H1 (cell line): Measurements from ENCODE around the gene KLHL33. TPM values are rescaled to one million over a fixed set of nuclear protein-coding genes. Genes with fewer than 3 reads are reported as not detected.

ENCODE experiments used
- CTCF ChIA-PET: fragments of 300-600 bp; sonication (Branson Sonifier 250); formaldehyde crosslinking; loops from one replicate; lab custom pipeline; 2021; ENCODE audit not compliant: partially characterized antibody; lab: Charles Lee
- POLR2A ChIA-PET: fragments of 300-600 bp; sonication (Branson Sonifier 250); formaldehyde crosslinking; loops from one replicate; lab custom pipeline; 2021; ENCODE audit warnings: inconsistent platforms; ENCODE audit not compliant: partially characterized antibody; lab: Charles Lee
- DNase-seq, 2 experiments: peaks; one replicate each; pipeline versions ENCODE4 v3.0.0 to v3.0.0-alpha.2; 2010 to 2022; ENCODE audit warnings: low spot score in 2 of 2, low read depth in 1 of 2, mixed read lengths in 1 of 2
- FAIRE-seq: peaks from 2 replicates; lab custom pipeline; 2011; peaks lifted over from hg19 to GRCh38; lab: Jason Lieb, UNC
- H2AFZ ChIP-seq: 2 replicates; pipeline ENCODE4 v1.8.1; 2012; ENCODE audit warnings: low read length, inconsistent platforms
- H2AK5ac ChIP-seq: 2 replicates; pipeline ENCODE4 v1.6.1; 2013; ENCODE audit warnings: low read depth, low read length
- H2BK120ac ChIP-seq: replicated peaks from 2 replicates; pipeline ENCODE3; 2013; ENCODE audit warnings: low read depth, low read length, inconsistent platforms
- H2BK12ac ChIP-seq: 2 replicates; pipeline ENCODE4 v1.6.1; 2013; ENCODE audit warnings: low read depth, low read length
- H2BK15ac ChIP-seq: 2 replicates; pipeline ENCODE4 v1.6.1; 2013; ENCODE audit warnings: low read length
- H2BK20ac ChIP-seq: 2 replicates; pipeline ENCODE4 v1.6.1; 2013; ENCODE audit warnings: low read length
- H2BK5ac ChIP-seq: 2 replicates; pipeline ENCODE4 v1.6.1; 2013; ENCODE audit warnings: low read depth, low read length
- H3K14ac ChIP-seq: 2 replicates; pipeline ENCODE4 v1.6.1; 2013; ENCODE audit warnings: inconsistent platforms; ENCODE audit not compliant: insufficient read length
- H3K18ac ChIP-seq: 2 replicates; pipeline ENCODE4 v1.6.1; 2013; ENCODE audit warnings: low read length; ENCODE audit errors: extremely low read depth
- H3K23ac ChIP-seq: 2 replicates; pipeline ENCODE4 v1.6.1; 2013; ENCODE audit warnings: inconsistent platforms; ENCODE audit not compliant: insufficient read length
- H3K23me2 ChIP-seq: 2 replicates; pipeline ENCODE4 v1.6.1; 2013; ENCODE audit warnings: low read depth, low read length
- H3K27ac ChIP-seq: 2 replicates; pipeline ENCODE4 v1.6.1; 2011; ENCODE audit warnings: low read depth, low read length, inconsistent platforms
- H3K27me3 ChIP-seq, 4 experiments: replicated peaks in 1 of 4; 1 replicate in 1 of 4; 2 replicates in 3 of 4; pipeline versions ENCODE4 v1.6.1 to v1.8.1; 2011 to 2013; ENCODE audit warnings: low read length in 3 of 4, mild to moderate bottlenecking in 3 of 4, inconsistent platforms in 2 of 4, mixed read lengths in 2 of 4, moderate library complexity in 1 of 4; ENCODE audit not compliant: control insufficient read depth in 3 of 4, insufficient read depth in 3 of 4; ENCODE audit errors: extremely low read depth in 1 of 4
- H3K36me3 ChIP-seq, 4 experiments: 2 replicates each; pipeline versions ENCODE4 v1.6.1 to v1.8.1; 2011 to 2013; ENCODE audit warnings: mild to moderate bottlenecking in 4 of 4, low read length in 3 of 4, moderate library complexity in 2 of 4, control low read depth in 1 of 4, inconsistent platforms in 1 of 4; ENCODE audit not compliant: insufficient read depth in 4 of 4, control insufficient read depth in 2 of 4
- H3K4ac ChIP-seq: replicated peaks from 2 replicates; pipeline ENCODE3; 2013; ENCODE audit warnings: low read length, low read depth, mixed read lengths, inconsistent platforms; ENCODE audit not compliant: insufficient read length
- H3K4me1 ChIP-seq, 4 experiments: replicated peaks in 1 of 4; 1 replicate in 1 of 4; 2 replicates in 3 of 4; pipeline versions ENCODE4 v1.6.1 to v1.8.1; 2011 to 2013; ENCODE audit warnings: low read length in 3 of 4, inconsistent platforms in 2 of 4, mixed read lengths in 1 of 4; ENCODE audit not compliant: insufficient read depth in 4 of 4, control insufficient read depth in 3 of 4
- H3K4me2 ChIP-seq, 2 experiments: 2 replicates each; pipeline versions ENCODE4 v1.6.1 to v1.8.1; 2011 to 2013; ENCODE audit warnings: low read depth in 2 of 2, low read length in 2 of 2, control low read depth in 1 of 2, inconsistent platforms in 1 of 2, mild to moderate bottlenecking in 1 of 2; ENCODE audit not compliant: insufficient read depth in 1 of 2
- H3K4me3 ChIP-seq, 4 experiments: fragments of 200-600, 300-600 bp in 1 of 4; sonication (generic), shearing (Covaris generic), sonication (Bioruptor Twin) in 1 of 4; 2 replicates each; pipeline versions ENCODE4 v1.5.1 to v1.8.1; 2011 to 2016; ENCODE audit warnings: low read length in 4 of 4, low read depth in 3 of 4, control low read depth in 2 of 4, inconsistent platforms in 2 of 4, mild to moderate bottlenecking in 2 of 4, mixed read lengths in 1 of 4, moderate library complexity in 1 of 4; ENCODE audit not compliant: insufficient read depth in 2 of 4; ENCODE audit errors: extremely low read depth in 1 of 4
- H3K56ac ChIP-seq: replicated peaks from 2 replicates; pipeline ENCODE3; 2013; ENCODE audit warnings: low read depth, mild to moderate bottlenecking, mixed read lengths, low read length, inconsistent platforms; ENCODE audit not compliant: insufficient read length
- H3K79me1 ChIP-seq: 2 replicates; pipeline ENCODE4 v1.6.1; 2013; ENCODE audit warnings: low read depth, low read length, control low read depth
- H3K79me2 ChIP-seq, 2 experiments: 2 replicates each; pipeline versions ENCODE4 v1.6.1 to v1.8.1; 2012 to 2013; ENCODE audit warnings: low read length in 2 of 2, mild to moderate bottlenecking in 2 of 2, inconsistent platforms in 1 of 2; ENCODE audit not compliant: insufficient read depth in 2 of 2, control insufficient read depth in 1 of 2
- H3K9ac ChIP-seq, 4 experiments: replicated peaks in 1 of 4; 1 replicate in 1 of 4; 2 replicates in 3 of 4; pipeline versions ENCODE4 v1.6.1 to v1.8.1; 2011 to 2013; ENCODE audit warnings: low read depth in 3 of 4, low read length in 3 of 4, control low read depth in 2 of 4, mild to moderate bottlenecking in 2 of 4, moderate library complexity in 2 of 4, inconsistent platforms in 1 of 4; ENCODE audit errors: extremely low read depth in 1 of 4
- H3K9me3 ChIP-seq, 2 experiments: 2 replicates each; pipeline versions ENCODE4 v1.6.1 to v1.8.1; 2012 to 2013; ENCODE audit warnings: mild to moderate bottlenecking in 2 of 2, moderate library complexity in 2 of 2, control low read depth in 1 of 2, inconsistent platforms in 1 of 2, low read depth in 1 of 2, low read length in 1 of 2, mixed read lengths in 1 of 2; ENCODE audit not compliant: insufficient read depth in 2 of 2
- H4K20me1 ChIP-seq, 2 experiments: replicated peaks in 1 of 2; 2 replicates each; pipeline versions ENCODE3 to v1.8.1; 2011 to 2013; ENCODE audit warnings: inconsistent platforms in 2 of 2, low read length in 2 of 2, mild to moderate bottlenecking in 1 of 2; ENCODE audit not compliant: insufficient read depth in 2 of 2, control insufficient read depth in 1 of 2
- H4K5ac ChIP-seq: 2 replicates; pipeline ENCODE4 v1.6.1; 2013; ENCODE audit warnings: low read length, low read depth, mixed read lengths, inconsistent platforms; ENCODE audit not compliant: insufficient read length
- H4K8ac ChIP-seq: 2 replicates; pipeline ENCODE4 v1.8.0; 2013; ENCODE audit warnings: mild to moderate bottlenecking, moderate library complexity, low read length, inconsistent platforms; ENCODE audit not compliant: insufficient read depth; ENCODE audit errors: extremely low read depth
- H4K91ac ChIP-seq: replicated peaks from 2 replicates; pipeline ENCODE3; 2013; ENCODE audit warnings: low read length, mixed read lengths, inconsistent platforms; ENCODE audit not compliant: insufficient read length
- CEBPB ChIP-seq: IDR thresholded peaks from 2 replicates; pipeline ENCODE4 v1.6.1; 2012; ENCODE audit warnings: low read depth, low read length
- CTCF ChIP-seq, 3 experiments: IDR thresholded peaks; 1 replicate in 2 of 3; 2 replicates in 1 of 3; pipeline versions ENCODE4 v1.5.1 to v1.6.1; 2011; ENCODE audit warnings: low read length in 3 of 3, mild to moderate bottlenecking in 3 of 3, inconsistent platforms in 2 of 3, low read depth in 1 of 3, moderate library complexity in 1 of 3; ENCODE audit not compliant: insufficient read depth in 1 of 3; ENCODE audit errors: control extremely low read depth in 1 of 3
- RAD21 ChIP-seq, 2 experiments: IDR thresholded peaks in 1 of 2; conservative IDR thresholded peaks in 1 of 2; 2 replicates each; pipeline ENCODE4 v1.6.1; 2011; ENCODE audit warnings: low read depth in 2 of 2, low read length in 2 of 2, improper control_type of control experiment in 1 of 2, inconsistent platforms in 1 of 2, mild to moderate bottlenecking in 1 of 2, moderate library complexity in 1 of 2
- TAF7 ChIP-seq: optimal IDR thresholded peaks from 2 replicates; pipeline ENCODE3; 2011; ENCODE audit warnings: low read depth, mild to moderate bottlenecking, inconsistent platforms, low read length, moderate library complexity, borderline replicate concordance
- USF2 ChIP-seq: IDR thresholded peaks from 2 replicates; pipeline ENCODE4 v1.6.1; 2011; ENCODE audit warnings: low read length, improper control_type of control experiment
- WGBS, 2 experiments: shearing (Covaris generic) in 1 of 2; methylation state at CpG; one replicate each; pipeline versions ENCODE4 v1.1.6 to v1.1.7; 2013 to 2015; ENCODE audit warnings: low lambda C conversion rate in 2 of 2, mixed read lengths in 2 of 2, inconsistent platforms in 1 of 2, low coverage in 1 of 2, missing lambda C conversion rate in 1 of 2; ENCODE audit not compliant: insufficient replicate concordance in 2 of 2, insufficient coverage in 1 of 2, insufficient read length in 1 of 2; ENCODE audit errors: extremely low coverage in 1 of 2, missing lambda C conversion rate in 1 of 2; 5-methylcytosine and 5-hydroxymethylcytosine counted together
- polyA plus RNA-seq, 7 experiments: library from polyadenylated mRNA; depleted of rRNA in 3 of 7; stranded (reverse) in 5 of 7; unstranded in 2 of 7; fragments of >200 nt in 5 of 7; fragments of 200-250 nt in 2 of 7; gene quantifications; 1 replicate in 5 of 7; 2 replicates in 1 of 7; 4 replicates in 1 of 7; pipeline versions ENCODE4 v1.2.1 to v1.2.3, GENCODE V29; 2011 to 2013; ENCODE audit warnings: missing spikeins in 2 of 7, mixed read lengths in 2 of 7
- total RNA-seq: library from RNA; stranded (reverse); fragmentation: NEBNext Ultra II Directional; extraction: Animal tissue kit (Norgen Biotek cat#: 25700); gene quantifications from 2 replicates; pipeline ENCODE4 v1.2.1, GENCODE V29; 2021

KLHL33 gene
- total and polyA plus RNA-seq, 2 of the 8 experiments (the other 6 are each of a cell fraction or from before 2014, with no cell fraction given) = 0.11 to 0.17 TPM

DNA sequence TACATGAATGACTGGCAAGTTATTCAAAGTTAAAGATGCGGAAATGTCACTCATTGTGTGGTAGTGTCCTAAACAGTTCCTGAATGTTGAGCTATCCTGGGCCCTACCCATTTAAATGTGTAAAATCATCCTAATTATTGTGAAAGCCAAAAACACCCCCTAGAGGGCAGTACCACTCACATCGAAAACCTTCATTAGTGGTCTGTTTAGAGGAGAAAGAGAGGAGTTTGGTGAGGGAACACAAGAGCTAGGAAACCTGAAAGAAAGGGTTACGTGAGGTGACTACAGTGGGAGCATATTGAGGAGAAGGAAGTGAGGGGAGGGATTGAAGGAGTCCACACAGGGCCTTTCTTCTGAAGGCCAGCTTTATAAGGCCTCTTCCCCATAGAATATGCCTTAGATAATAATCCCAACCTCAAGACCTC, 20.2 kb downstream of the KLHL33 start:
- TF ChIP-seq RAD21 (IDR thresholded peaks at IDR 0.05 in 1 of 2, conservative IDR thresholded peaks at IDR 0.05 in 1 of 2; ENCODE audit: low read depth in 2 of 2, low read length in 2 of 2) (peak; percentile 57 to 58), USF2 (no peak), TAF7 (no peak), CTCF (IDR thresholded peaks at IDR 0.05; ENCODE audit: control extremely low read depth in 1 of 3, insufficient read depth in 1 of 3, low read depth in 1 of 3, low read length in 3 of 3) (peak in 2 of 3 experiments; percentile 39 to 69; a peak in 3 of 4 replicates), CEBPB (0 out of 2 replicates have a peak, but pooled peaks have one; percentile 25)
- TF ChIP-seq, all 59 proteins: peak for 3
- Histone ChIP-seq H4K5ac (no peak overlapping the region), H2BK120ac (no peak overlapping the region), H2BK15ac (no peak overlapping the region), H3K4me1 (peaks cover 0 to 5% (median 3%) of the 10 kb centered on the region in 4 experiments; a peak in 3 of 7 replicates), H2AFZ (no peak overlapping the region), H3K14ac (no peak overlapping the region), H3K18ac (no peak overlapping the region), H3K4ac (no peak overlapping the region), H3K79me1 (0 out of 2 replicates have a peak, but pooled peaks cover 3% of the 10 kb centered on the region), H3K23me2 (peaks cover 7% of the 10 kb centered on the region), H3K23ac (no peak overlapping the region), H3K9ac (no peak overlapping the region), H2BK20ac (0 out of 2 replicates have a peak overlapping the region, but pooled peaks have one; percentile 61), H3K27ac (no peak overlapping the region), H2BK5ac (no peak overlapping the region), H3K4me3 (no peak overlapping the region), H3K4me2 (no peak overlapping the region), H4K91ac (no peak overlapping the region), H3K9me3 (no peaks in the 10 kb centered on the region), H4K20me1 (no peaks in the 10 kb centered on the region), H3K56ac (no peak overlapping the region), H2AK5ac (no peak overlapping the region), H4K8ac (no peak overlapping the region), H2BK12ac (no peak overlapping the region), H3K79me2 (no peaks in the 10 kb centered on the region; a peak in 1 of 4 replicates), H3K36me3 (no peaks in the 10 kb centered on the region), H3K27me3 (no peaks in the 10 kb centered on the region)
- 48% methylated on average over 3 of the region's 3 CpGs; no CpG with 5 or more reads in 1 of the 2 experiments for WGBS, 2 experiments
- DNase-seq = no peak
- ChIA-PET POLR2A (interaction anchor here (0.9 to 3.4 kb wide), 6 partner anchors 19 to 73 kb away, joined by 3 to 23 read pairs (median 4); partner anchors contain the start of genes APEX1, OSGEP, PARP2 and PNP), CTCF (interaction anchor here (0.7 to 3.7 kb wide), 32 partner anchors 9 to 600 kb away, joined by 3 to 35 read pairs (median 5); partner anchors contain the start of genes APEX1, KLHL33 and PNP)
- no peak for FAIRE-seq
